KMS-11 (cell line): ENCODE measurements around the gene CDADC1.

Experiments
- H2AFZ ChIP-seq: fragments of 200-600 bp; sonication (generic); 2 replicates; pipeline ENCODE4 v1.6.1; 2016; ENCODE audit warnings: antibody characterized with exemption, mixed run types, low read depth
- H3K27ac ChIP-seq: fragments of 200-600 bp; sonication (generic); 2 replicates; pipeline ENCODE4 v1.6.1; 2016; ENCODE audit warnings: mild to moderate bottlenecking, mixed run types
- H3K27me3 ChIP-seq: fragments of 200-600 bp; sonication (generic); 2 replicates; pipeline ENCODE4 v1.6.1; 2017; ENCODE audit warnings: mild to moderate bottlenecking, low read depth, mixed run types, moderate library complexity; ENCODE audit not compliant: insufficient read depth
- H3K36me3 ChIP-seq: fragments of 200-600 bp; sonication (generic); 2 replicates; pipeline ENCODE4 v1.6.1; 2017; ENCODE audit warnings: mild to moderate bottlenecking, mixed run types; ENCODE audit not compliant: insufficient read depth
- H3K4me1 ChIP-seq: fragments of 200-600 bp; sonication (generic); 2 replicates; pipeline ENCODE4 v1.6.1; 2016; ENCODE audit warnings: mild to moderate bottlenecking, low read depth, mixed run types; ENCODE audit not compliant: poor library complexity, severe bottlenecking
- H3K4me2 ChIP-seq: fragments of 200-600 bp; sonication (generic); 2 replicates; pipeline ENCODE4 v1.7.0; 2016; ENCODE audit warnings: mild to moderate bottlenecking, mixed run types
- H3K4me3 ChIP-seq: fragments of 200-600 bp; sonication (generic); IDR thresholded peaks from 2 replicates; pipeline ENCODE4 v1.6.1; 2017; ENCODE audit warnings: low read depth, low read length, mixed read lengths; ENCODE audit not compliant: insufficient read depth
- H3K79me2 ChIP-seq: fragments of 200-600 bp; sonication (generic); 2 replicates; pipeline ENCODE4 v1.6.1; 2016; ENCODE audit warnings: low read depth, mixed run types; ENCODE audit not compliant: insufficient read depth
- H3K9ac ChIP-seq: fragments of 200-600 bp; sonication (generic); 2 replicates; pipeline ENCODE4 v1.6.1; 2016; ENCODE audit warnings: mild to moderate bottlenecking, mixed run types
- H4K20me1 ChIP-seq: fragments of 200-600 bp; sonication (generic); 2 replicates; pipeline ENCODE4 v1.6.1; 2016; ENCODE audit warnings: mild to moderate bottlenecking, mixed run types; ENCODE audit not compliant: insufficient read depth
- TF ChIP-seq, protein P1 (sequence below): fragments of 200-600 bp; sonication (generic); conservative IDR thresholded peaks from 2 replicates; pipeline ENCODE4 v1.6.1; 2017; ENCODE audit warnings: low read depth, mild to moderate bottlenecking, antibody characterized with exemption, low read length, moderate library complexity, mixed read lengths

Gene CDADC1

DNA sequence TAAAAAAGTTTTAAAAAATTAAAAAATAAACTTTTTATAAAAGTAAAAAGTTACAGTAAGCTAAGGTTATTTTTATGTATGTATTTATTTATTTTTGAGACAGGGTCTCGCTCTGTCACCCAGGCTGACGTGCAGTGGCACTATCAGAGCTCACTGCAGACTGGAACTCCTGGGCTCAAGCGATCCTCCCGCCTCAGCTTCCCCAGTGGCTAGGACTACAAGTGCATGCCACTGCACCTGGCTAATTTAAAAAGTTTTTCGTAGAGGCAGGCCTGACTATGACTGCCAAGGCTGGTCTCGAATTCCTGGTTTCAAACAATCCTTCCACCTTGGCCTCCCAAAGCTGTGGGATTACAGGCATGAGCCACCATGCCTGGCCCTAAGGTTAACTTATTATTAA, 64.1 kb downstream of the CDADC1 start:
- Histone ChIP-seq H3K36me3 (no peaks in the 10 kb centered on the region), H4K20me1 (no peaks in the 10 kb centered on the region), H3K27me3 (no peaks in the 10 kb centered on the region), H3K4me2 (no peak overlapping the region), H3K4me1 (no peaks in the 10 kb centered on the region), H2AFZ (no peak overlapping the region), H3K9ac (no peak overlapping the region), H3K4me3 (no peak overlapping the region), H3K79me2 (no peaks in the 10 kb centered on the region), H3K27ac (no peak overlapping the region)
- TF ChIP-seq, protein P1, sequence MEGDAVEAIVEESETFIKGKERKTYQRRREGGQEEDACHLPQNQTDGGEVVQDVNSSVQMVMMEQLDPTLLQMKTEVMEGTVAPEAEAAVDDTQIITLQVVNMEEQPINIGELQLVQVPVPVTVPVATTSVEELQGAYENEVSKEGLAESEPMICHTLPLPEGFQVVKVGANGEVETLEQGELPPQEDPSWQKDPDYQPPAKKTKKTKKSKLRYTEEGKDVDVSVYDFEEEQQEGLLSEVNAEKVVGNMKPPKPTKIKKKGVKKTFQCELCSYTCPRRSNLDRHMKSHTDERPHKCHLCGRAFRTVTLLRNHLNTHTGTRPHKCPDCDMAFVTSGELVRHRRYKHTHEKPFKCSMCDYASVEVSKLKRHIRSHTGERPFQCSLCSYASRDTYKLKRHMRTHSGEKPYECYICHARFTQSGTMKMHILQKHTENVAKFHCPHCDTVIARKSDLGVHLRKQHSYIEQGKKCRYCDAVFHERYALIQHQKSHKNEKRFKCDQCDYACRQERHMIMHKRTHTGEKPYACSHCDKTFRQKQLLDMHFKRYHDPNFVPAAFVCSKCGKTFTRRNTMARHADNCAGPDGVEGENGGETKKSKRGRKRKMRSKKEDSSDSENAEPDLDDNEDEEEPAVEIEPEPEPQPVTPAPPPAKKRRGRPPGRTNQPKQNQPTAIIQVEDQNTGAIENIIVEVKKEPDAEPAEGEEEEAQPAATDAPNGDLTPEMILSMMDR: no peak

DNA sequence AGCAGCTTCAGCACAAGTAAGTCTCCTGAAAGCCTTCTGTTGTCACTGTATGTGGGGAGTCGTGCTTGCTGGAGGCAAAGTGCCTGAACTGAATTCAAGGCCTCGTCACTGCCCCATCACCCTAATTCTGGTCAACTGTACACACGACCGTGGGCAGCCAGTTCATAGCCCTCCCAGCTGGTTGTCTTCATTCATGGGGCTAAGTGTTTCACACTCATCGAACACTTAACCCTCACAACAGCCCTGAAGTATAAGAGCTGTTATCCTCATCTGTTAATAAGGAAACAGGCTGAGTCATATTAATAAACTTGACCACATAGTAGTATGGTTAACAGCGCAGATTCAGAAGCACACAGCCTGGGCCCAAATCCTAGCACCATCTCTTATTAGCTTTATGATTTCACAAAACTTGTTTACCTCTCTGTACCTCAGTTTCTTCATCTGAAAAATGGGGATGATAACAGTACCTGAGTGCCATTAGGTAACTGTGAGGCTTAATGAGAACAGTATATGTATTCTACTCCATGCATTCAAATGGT, 66.7 kb downstream of the CDADC1 start:
- TF ChIP-seq, protein P1: no peak
- no peak overlapping the region for H2AFZ ChIP-seq
- H3K27ac ChIP-seq: no peak overlapping the region
- no peaks in the 10 kb centered on the region for H4K20me1 ChIP-seq
- H3K4me1 ChIP-seq: no peaks in the 10 kb centered on the region
- H3K27me3 ChIP-seq: no peaks in the 10 kb centered on the region
- H3K36me3 ChIP-seq: no peaks in the 10 kb centered on the region
- H3K79me2 ChIP-seq: no peaks in the 10 kb centered on the region
- no peak overlapping the region for H3K4me2 ChIP-seq
- H3K4me3 ChIP-seq: no peak overlapping the region
- no peak overlapping the region for H3K9ac ChIP-seq

DNA sequence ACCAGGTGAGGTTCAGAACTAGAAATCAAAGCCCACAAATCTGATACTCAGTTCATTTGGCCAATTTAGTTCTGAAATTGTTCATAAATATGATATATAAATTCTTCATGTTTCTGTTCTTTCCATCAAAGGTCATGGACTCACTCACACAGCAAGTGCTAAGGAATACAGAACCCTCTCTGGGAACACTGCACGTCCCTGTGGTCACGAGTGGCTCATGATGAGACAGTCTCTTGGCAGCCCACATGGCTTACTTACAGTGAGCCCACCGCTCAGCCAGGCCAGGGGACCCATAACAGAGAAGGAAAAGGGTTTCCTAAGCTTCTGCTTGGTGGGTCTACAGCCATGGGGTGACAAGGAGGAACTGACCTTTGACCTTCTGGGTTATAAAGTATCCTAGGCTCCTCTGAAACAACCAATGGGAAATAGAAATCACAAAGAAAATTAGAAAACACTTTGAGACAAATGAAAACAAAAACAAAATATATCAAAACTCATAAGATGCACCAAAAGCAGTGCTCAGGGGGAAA, 67.4 kb downstream of the CDADC1 start:
- no peak overlapping the region for H3K9ac ChIP-seq
- no peaks in the 10 kb centered on the region for H4K20me1 ChIP-seq
- H3K4me2 ChIP-seq: no peak overlapping the region

DNA sequence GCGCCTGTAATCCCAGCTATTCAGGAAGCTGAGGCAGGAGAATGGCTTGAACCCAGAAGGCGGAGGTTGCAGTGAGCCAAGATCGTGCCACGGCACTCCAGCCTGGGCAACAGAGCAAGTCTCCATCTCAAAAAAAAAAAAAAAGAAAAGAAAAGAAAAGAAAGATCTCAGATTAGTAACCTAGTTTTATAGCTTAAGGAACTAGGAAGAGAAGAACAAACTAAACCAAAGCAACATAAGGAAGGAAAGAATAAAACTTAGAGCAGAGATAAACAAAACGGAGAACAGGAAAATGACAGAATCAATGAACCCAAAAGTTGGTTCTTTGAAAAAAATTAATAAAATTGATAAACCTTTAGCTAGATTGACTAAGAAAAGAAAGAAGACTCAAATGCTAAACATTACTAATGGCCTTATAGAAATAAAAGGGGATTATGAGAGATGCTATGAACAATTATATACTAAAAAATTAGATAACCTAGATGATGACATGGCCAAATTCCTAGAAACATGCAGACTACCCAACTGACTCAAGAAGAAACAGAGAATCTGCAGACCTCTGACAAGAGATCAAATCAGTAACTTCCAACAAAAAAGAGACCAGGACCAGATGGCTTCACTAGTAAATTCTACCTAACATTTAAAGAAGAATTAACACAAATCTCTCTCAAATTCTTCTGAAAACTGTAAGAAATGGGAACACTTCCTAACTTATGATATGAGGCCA, 68.2 kb downstream of the CDADC1 start:
- H3K36me3 ChIP-seq: no peaks in the 10 kb centered on the region

More for the DNA sequence above, 67.4 kb downstream of the CDADC1 start:
- Histone ChIP-seq H2AFZ (no peak overlapping the region), H3K4me1 (no peaks in the 10 kb centered on the region), H3K79me2 (no peaks in the 10 kb centered on the region), H3K4me3 (no peak overlapping the region), H3K36me3 (no peaks in the 10 kb centered on the region), H3K27me3 (no peaks in the 10 kb centered on the region), H3K27ac (no peak overlapping the region)
- TF ChIP-seq, protein P1: no peak

More for the DNA sequence above, 68.2 kb downstream of the CDADC1 start:
- Histone ChIP-seq H3K4me3 (no peak overlapping the region), H3K9ac (no peak overlapping the region), H3K79me2 (no peaks in the 10 kb centered on the region), H4K20me1 (no peaks in the 10 kb centered on the region), H3K4me2 (no peak overlapping the region), H3K4me1 (no peaks in the 10 kb centered on the region), H2AFZ (no peak overlapping the region), H3K27ac (no peak overlapping the region), H3K27me3 (no peaks in the 10 kb centered on the region)
- TF ChIP-seq, protein P1: no peak
